IMR-90 (cell line): ENCODE results near the gene FCN1. TPM values are rescaled to one million over a fixed set of nuclear protein-coding genes. Genes with fewer than 3 reads are reported as not detected.

Experiments used
- ATAC-seq: fragments of 200-7000 bp; cut with Tn5 transposase; 2 replicates; pipeline ENCODE4 v1.9.1; 2020; ENCODE audit warnings: low read depth, mild to moderate bottlenecking, moderate library complexity
- BruUV-seq: library from RNA; stranded (reverse); fragments of 400-500 nt; replicated peaks from 2 replicates; lab custom pipeline; 2021; lab: Mats Ljungman, UMichigan
- CTCF ChIA-PET: fragments of 300-600 bp; formaldehyde crosslinking; extraction: SDS; loops from one replicate; lab custom pipeline; 2021; ENCODE audit warnings: antibody characterized with exemption; lab: Yijun Ruan, JAX
- POLR2A ChIA-PET: fragments of 300-600 bp; sonication (Branson Sonifier 250); formaldehyde crosslinking; loops from one replicate; lab custom pipeline; 2022; ENCODE audit warnings: antibody characterized with exemption; ENCODE audit not compliant: unreplicated experiment; lab: Charles Lee
- DNase-seq: peaks from one replicate; pipeline ENCODE4 v3.0.0; 2013
- H2AFZ ChIP-seq: replicated peaks from 2 replicates; pipeline ENCODE3; 2013; ENCODE audit warnings: low read length, mild to moderate bottlenecking; ENCODE audit not compliant: poor library complexity
- H2AK5ac ChIP-seq: 2 replicates; pipeline ENCODE4 v1.6.1; 2013; ENCODE audit warnings: low read depth, low read length, inconsistent platforms
- H2AK9ac ChIP-seq: replicated peaks from 2 replicates; pipeline ENCODE3; 2013; ENCODE audit warnings: mild to moderate bottlenecking, low read depth, low read length, moderate library complexity; ENCODE audit not compliant: poor library complexity
- H2BK120ac ChIP-seq: 2 replicates; pipeline ENCODE4 v1.6.1; 2013; ENCODE audit warnings: low read depth, low read length, inconsistent platforms
- H2BK15ac ChIP-seq: 3 replicates; pipeline ENCODE4 v1.6.1; 2013; ENCODE audit warnings: low read depth, low read length, inconsistent platforms
- H2BK20ac ChIP-seq: 2 replicates; pipeline ENCODE4 v1.6.1; 2013; ENCODE audit warnings: low read depth, mild to moderate bottlenecking, inconsistent platforms, low read length, moderate library complexity
- H2BK5ac ChIP-seq: 2 replicates; pipeline ENCODE4 v1.6.1; 2013; ENCODE audit warnings: mild to moderate bottlenecking, low read depth, low read length, inconsistent platforms; ENCODE audit not compliant: poor library complexity, severe bottlenecking
- H3K14ac ChIP-seq: replicated peaks from 2 replicates; pipeline ENCODE4 v1.6.1; 2013; ENCODE audit warnings: low read depth, low read length, inconsistent platforms
- H3K18ac ChIP-seq: 2 replicates; pipeline ENCODE4 v1.6.1; 2013; ENCODE audit warnings: low read depth, low read length, control low read depth
- H3K23ac ChIP-seq: 2 replicates; pipeline ENCODE4 v1.6.1; 2013; ENCODE audit warnings: low read depth, low read length, inconsistent platforms
- H3K27ac ChIP-seq: 2 replicates; pipeline ENCODE4 v1.5.1; 2013; ENCODE audit warnings: mild to moderate bottlenecking, control low read depth, low read length; ENCODE audit not compliant: insufficient read depth
- H3K27me3 ChIP-seq: 2 replicates; pipeline ENCODE4 v1.6.1; 2013; ENCODE audit warnings: low read length; ENCODE audit not compliant: control insufficient read depth, insufficient read depth
- H3K36me3 ChIP-seq: 2 replicates; pipeline ENCODE4 v1.6.1; 2013; ENCODE audit warnings: low read length, mixed read lengths; ENCODE audit not compliant: control insufficient read depth, insufficient read depth
- H3K4ac ChIP-seq: 2 replicates; pipeline ENCODE4 v1.6.1; 2013; ENCODE audit warnings: low read depth, low read length, inconsistent platforms
- H3K4me1 ChIP-seq: 2 replicates; pipeline ENCODE4 v1.6.1; 2013; ENCODE audit warnings: low read length, mixed read lengths; ENCODE audit not compliant: control insufficient read depth, insufficient read depth
- H3K4me2 ChIP-seq: 2 replicates; pipeline ENCODE4 v1.6.1; 2013; ENCODE audit warnings: low read depth, mild to moderate bottlenecking, control low read depth, low read length, moderate library complexity
- H3K4me3 ChIP-seq: 2 replicates; pipeline ENCODE4 v1.5.1; 2013; ENCODE audit warnings: low read depth, mild to moderate bottlenecking, control low read depth, low read length, moderate library complexity; ENCODE audit not compliant: insufficient read depth
- H3K56ac ChIP-seq: 2 replicates; pipeline ENCODE4 v1.6.1; 2013; ENCODE audit warnings: low read length, inconsistent platforms; ENCODE audit not compliant: insufficient read depth; ENCODE audit errors: extremely low read depth
- H3K79me1 ChIP-seq, 2 experiments: 2 replicates each; pipeline ENCODE4 v1.6.1; 2013; ENCODE audit warnings: low read length in 2 of 2, inconsistent platforms in 1 of 2, low read depth in 1 of 2
- H3K9ac ChIP-seq: 2 replicates; pipeline ENCODE4 v1.6.1; 2013; ENCODE audit warnings: low read depth, low read length, control low read depth
- H3K9me1 ChIP-seq: 2 replicates; pipeline ENCODE4 v1.6.1; 2013; ENCODE audit warnings: low read length, inconsistent platforms; ENCODE audit not compliant: insufficient read depth
- H3K9me3 ChIP-seq: 2 replicates; pipeline ENCODE4 v1.6.1; 2013; ENCODE audit warnings: low read length; ENCODE audit not compliant: control insufficient read depth, insufficient read depth
- H4K20me1 ChIP-seq: 2 replicates; pipeline ENCODE4 v1.6.1; 2013; ENCODE audit warnings: low read length, inconsistent platforms; ENCODE audit not compliant: insufficient read depth
- H4K5ac ChIP-seq: 2 replicates; pipeline ENCODE4 v1.6.1; 2013; ENCODE audit warnings: mild to moderate bottlenecking, low read depth, low read length, control low read depth
- H4K8ac ChIP-seq, 2 experiments: 2 replicates each; pipeline ENCODE4 v1.6.1; 2013; ENCODE audit warnings: low read depth in 2 of 2, low read length in 2 of 2, control low read depth in 1 of 2, inconsistent platforms in 1 of 2
- H4K91ac ChIP-seq: 2 replicates; pipeline ENCODE4 v1.6.1; 2013; ENCODE audit warnings: low read depth, low read length, inconsistent platforms; ENCODE audit not compliant: insufficient read depth
- CEBPB ChIP-seq: IDR thresholded peaks from 2 replicates; pipeline ENCODE4 v1.6.1; 2012; ENCODE audit warnings: low read depth, low read length, improper control_type of control experiment
- ELK1 ChIP-seq: fragments of 150-350 bp; IDR thresholded peaks from 2 replicates; pipeline ENCODE4 v1.6.1; 2016; ENCODE audit warnings: low read depth, mild to moderate bottlenecking, low read length, moderate library complexity, borderline replicate concordance
- MXI1 ChIP-seq: IDR thresholded peaks from 2 replicates; pipeline ENCODE4 v1.6.1; 2012; ENCODE audit warnings: low read depth, mild to moderate bottlenecking, low read length, moderate library complexity, borderline replicate concordance
- RFX5 ChIP-seq: IDR thresholded peaks from 2 replicates; pipeline ENCODE4 v1.8.0; 2012; ENCODE audit warnings: low read depth, mild to moderate bottlenecking, low read length, moderate library complexity
- WGBS, 2 experiments: methylation state at CpG; one replicate each; pipeline versions ENCODE4 v1.1.5 to v1.1.7; 2013; ENCODE audit warnings: missing lambda C conversion rate in 2 of 2; ENCODE audit not compliant: insufficient read length in 1 of 2; ENCODE audit errors: extremely low coverage in 2 of 2; 5-methylcytosine and 5-hydroxymethylcytosine counted together
- dilution Hi-C: fragments of 300-500 bp; cut with HindIII; formaldehyde crosslinking; loops from one replicate; pipeline ENCODE4 v1.14.3; 2018; ENCODE audit warnings: low sequenced_read_pairs; ENCODE audit not compliant: unreplicated experiment
- in situ Hi-C: fragments of 300-500 bp; cut with MboI; formaldehyde crosslinking; loops from 3 replicates; pipeline ENCODE4 v1.14.3; 2019; ENCODE audit warnings: low sequenced_read_pairs, inconsistent platforms, mixed read lengths
- intact Hi-C: fragments of 100-400 bp; cut with micrococcal nuclease; formaldehyde crosslinking; loops from 2 replicates; pipeline ENCODE4 v1.10.0; 2022
- polyA plus RNA-seq, 3 experiments: library from polyadenylated mRNA; depleted of rRNA; stranded (reverse); fragments of >200 nt; gene quantifications; 2 replicates each; pipeline ENCODE4 v1.2.3, GENCODE V29; 2012; ENCODE audit warnings: low replicate concordance in 1 of 3
- total RNA-seq: library from RNA; depleted of rRNA; stranded (reverse); fragments of >200 nt; gene quantifications from 2 replicates; pipeline ENCODE4 v1.2.3, GENCODE V29; 2012
- TF ChIP-seq, protein P1 (sequence below): fragments of 150-350 bp; IDR thresholded peaks from 2 replicates; pipeline ENCODE4 v1.6.1; 2017; ENCODE audit warnings: mild to moderate bottlenecking, antibody characterized with exemption, low read length, low read depth
- TF ChIP-seq, protein P2 (sequence below): conservative IDR thresholded peaks from 2 replicates; pipeline ENCODE4 v1.5.1; 2012; ENCODE audit warnings: mild to moderate bottlenecking, low read depth, low read length, improper control_type of control experiment

FCN1 gene
- total and polyA plus RNA-seq, 2 of the 4 experiments (the other 2 are of a cell fraction), result not detected

DNA sequence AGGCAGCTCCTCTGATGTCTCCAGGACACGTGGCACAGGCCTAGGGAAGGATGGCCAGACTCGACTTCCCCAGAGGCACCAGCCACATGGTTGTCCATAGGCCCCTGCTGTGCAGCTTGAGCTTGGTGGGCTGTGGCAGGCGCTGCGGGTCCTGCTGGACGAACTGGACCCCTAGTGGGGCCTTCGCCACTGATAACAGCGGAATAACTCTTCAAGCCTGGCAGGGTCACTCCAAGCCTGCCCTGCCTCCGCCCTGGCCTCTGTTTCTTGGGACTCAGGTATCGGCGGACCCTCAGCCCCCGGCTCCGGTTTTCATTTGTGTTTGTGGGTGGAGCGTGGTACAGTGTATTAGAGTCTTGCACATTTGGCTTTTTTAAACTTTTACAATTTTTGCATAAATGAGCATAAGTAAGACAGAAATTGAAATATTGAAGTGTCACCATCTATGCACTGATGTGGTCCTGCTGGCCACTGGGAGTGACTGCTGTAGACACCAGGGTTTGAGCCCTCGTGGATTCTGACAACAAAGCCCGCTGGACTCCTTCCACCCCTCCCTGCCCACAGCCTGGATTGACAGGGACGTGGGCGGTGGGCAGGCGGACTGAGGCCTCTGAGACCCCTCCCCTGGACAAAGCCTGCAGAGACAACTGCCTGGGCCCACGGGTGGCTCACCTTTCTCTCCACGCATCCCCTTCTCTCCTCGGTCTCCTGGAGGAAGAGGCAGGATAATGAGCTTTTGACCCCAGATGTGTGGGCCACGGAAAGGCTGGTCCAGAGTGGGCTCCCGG is 3.8 kb downstream of the FCN1 start:
- Histone ChIP-seq H3K79me1 (no peaks in the 10 kb centered on the region), H3K4me3 (no peak overlapping the region), H3K9ac (no peak overlapping the region), H3K4me1 (no peaks in the 10 kb centered on the region), H3K36me3 (no peaks in the 10 kb centered on the region), H4K91ac (no peak overlapping the region), H2BK15ac (no peak overlapping the region), H2AFZ (no peak overlapping the region), H3K23ac (no peak overlapping the region), H3K9me1 (no peaks in the 10 kb centered on the region), H3K14ac (no peak overlapping the region), H2BK5ac (no peak overlapping the region), H4K5ac (no peak overlapping the region), H2AK9ac (no peak overlapping the region), H3K4me2 (no peak overlapping the region), H3K18ac (no peak overlapping the region), H2BK120ac (no peak overlapping the region), H3K56ac (no peak overlapping the region), H2BK20ac (no peak overlapping the region), H3K9me3 (no peaks in the 10 kb centered on the region; the same call in 1 of the 2 replicates), H3K27me3 (peaks cover 43% of the 10 kb centered on the region), H3K4ac (no peak overlapping the region), H4K20me1 (no peaks in the 10 kb centered on the region), H3K27ac (no peak overlapping the region), H4K8ac (no peak overlapping the region), H2AK5ac (no peak overlapping the region)
- intact Hi-C loops (no loop called here), dilution Hi-C loops (no loop called here), in situ Hi-C loops (no loop called here)
- WGBS, 2 experiments, result 67% methylated on average over 7 of the region's 23 CpGs; no CpG with 5 or more reads in 1 of the 2 experiments
- ChIA-PET POLR2A (no interaction called here), CTCF (no interaction called here)
- BruUV-seq, result no TSS peak
- DNase-seq (no peak), ATAC-seq (no peak)
- TF ChIP-seq MXI1 (no peak), RFX5 (no peak), CEBPB (no peak), ELK1 (no peak)
- TF ChIP-seq, protein P1, sequence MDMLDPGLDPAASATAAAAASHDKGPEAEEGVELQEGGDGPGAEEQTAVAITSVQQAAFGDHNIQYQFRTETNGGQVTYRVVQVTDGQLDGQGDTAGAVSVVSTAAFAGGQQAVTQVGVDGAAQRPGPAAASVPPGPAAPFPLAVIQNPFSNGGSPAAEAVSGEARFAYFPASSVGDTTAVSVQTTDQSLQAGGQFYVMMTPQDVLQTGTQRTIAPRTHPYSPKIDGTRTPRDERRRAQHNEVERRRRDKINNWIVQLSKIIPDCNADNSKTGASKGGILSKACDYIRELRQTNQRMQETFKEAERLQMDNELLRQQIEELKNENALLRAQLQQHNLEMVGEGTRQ, result no peak
- TF ChIP-seq, protein P2, sequence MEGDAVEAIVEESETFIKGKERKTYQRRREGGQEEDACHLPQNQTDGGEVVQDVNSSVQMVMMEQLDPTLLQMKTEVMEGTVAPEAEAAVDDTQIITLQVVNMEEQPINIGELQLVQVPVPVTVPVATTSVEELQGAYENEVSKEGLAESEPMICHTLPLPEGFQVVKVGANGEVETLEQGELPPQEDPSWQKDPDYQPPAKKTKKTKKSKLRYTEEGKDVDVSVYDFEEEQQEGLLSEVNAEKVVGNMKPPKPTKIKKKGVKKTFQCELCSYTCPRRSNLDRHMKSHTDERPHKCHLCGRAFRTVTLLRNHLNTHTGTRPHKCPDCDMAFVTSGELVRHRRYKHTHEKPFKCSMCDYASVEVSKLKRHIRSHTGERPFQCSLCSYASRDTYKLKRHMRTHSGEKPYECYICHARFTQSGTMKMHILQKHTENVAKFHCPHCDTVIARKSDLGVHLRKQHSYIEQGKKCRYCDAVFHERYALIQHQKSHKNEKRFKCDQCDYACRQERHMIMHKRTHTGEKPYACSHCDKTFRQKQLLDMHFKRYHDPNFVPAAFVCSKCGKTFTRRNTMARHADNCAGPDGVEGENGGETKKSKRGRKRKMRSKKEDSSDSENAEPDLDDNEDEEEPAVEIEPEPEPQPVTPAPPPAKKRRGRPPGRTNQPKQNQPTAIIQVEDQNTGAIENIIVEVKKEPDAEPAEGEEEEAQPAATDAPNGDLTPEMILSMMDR, result no peak
